Fibroblast of the aortic adventitia (primary cell): ENCODE results near the gene SHB. TPM values are rescaled to one million over a fixed set of nuclear protein-coding genes. Genes with fewer than 3 reads are reported as not detected.

Experiments
- DNase-seq: peaks from one replicate; pipeline ENCODE4 v3.0.0-alpha.2; 2010; ENCODE audit warnings: low read depth
- H3K4me3 ChIP-seq: 2 replicates; pipeline ENCODE4 v1.5.1; 2011; ENCODE audit warnings: low read depth, mild to moderate bottlenecking, control low read depth, low read length, moderate library complexity
- small RNA-seq: library from RNA; depleted of rRNA; stranded (forward); fragments of <200 nt; gene quantifications from one replicate; pipeline ENCODE3, GENCODE V24; 2012
- total RNA-seq: library from RNA; depleted of rRNA; stranded (reverse); fragments of >200 nt; gene quantifications from 2 replicates; pipeline ENCODE4 v1.2.3, GENCODE V29; 2012; ENCODE audit warnings: low replicate concordance
- TF ChIP-seq, protein P1 (sequence below): IDR thresholded peaks from 2 replicates; pipeline ENCODE4 v1.5.1; 2011; ENCODE audit warnings: mild to moderate bottlenecking, low read length, control low read depth, inconsistent platforms; ENCODE audit not compliant: insufficient read depth

Gene SHB
- total RNA-seq, 1 donor: 26.5 TPM

DNA sequence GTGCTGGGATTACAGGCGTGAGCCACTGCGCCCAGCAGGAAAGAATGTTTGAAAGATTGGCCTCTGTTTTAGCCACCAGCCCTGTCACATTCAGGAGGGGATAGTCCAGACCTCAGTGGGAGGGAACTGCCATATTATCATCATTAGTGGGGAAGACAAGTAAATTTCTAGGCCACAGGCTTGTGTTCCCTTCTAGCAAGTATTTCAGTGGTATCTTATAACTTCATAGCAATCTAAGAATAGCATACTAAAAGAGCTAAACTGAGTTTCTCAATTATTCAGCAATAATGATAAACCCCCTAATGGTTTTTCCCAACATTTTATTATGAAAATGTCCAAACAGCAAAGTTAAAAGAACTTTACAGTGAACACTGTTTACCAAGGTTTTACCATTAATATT lies 195.1 kb downstream of the SHB start:
- DNase-seq: no peak
- TF ChIP-seq, protein P1, sequence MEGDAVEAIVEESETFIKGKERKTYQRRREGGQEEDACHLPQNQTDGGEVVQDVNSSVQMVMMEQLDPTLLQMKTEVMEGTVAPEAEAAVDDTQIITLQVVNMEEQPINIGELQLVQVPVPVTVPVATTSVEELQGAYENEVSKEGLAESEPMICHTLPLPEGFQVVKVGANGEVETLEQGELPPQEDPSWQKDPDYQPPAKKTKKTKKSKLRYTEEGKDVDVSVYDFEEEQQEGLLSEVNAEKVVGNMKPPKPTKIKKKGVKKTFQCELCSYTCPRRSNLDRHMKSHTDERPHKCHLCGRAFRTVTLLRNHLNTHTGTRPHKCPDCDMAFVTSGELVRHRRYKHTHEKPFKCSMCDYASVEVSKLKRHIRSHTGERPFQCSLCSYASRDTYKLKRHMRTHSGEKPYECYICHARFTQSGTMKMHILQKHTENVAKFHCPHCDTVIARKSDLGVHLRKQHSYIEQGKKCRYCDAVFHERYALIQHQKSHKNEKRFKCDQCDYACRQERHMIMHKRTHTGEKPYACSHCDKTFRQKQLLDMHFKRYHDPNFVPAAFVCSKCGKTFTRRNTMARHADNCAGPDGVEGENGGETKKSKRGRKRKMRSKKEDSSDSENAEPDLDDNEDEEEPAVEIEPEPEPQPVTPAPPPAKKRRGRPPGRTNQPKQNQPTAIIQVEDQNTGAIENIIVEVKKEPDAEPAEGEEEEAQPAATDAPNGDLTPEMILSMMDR: no peak
- no peak overlapping the region for H3K4me3 ChIP-seq

DNA sequence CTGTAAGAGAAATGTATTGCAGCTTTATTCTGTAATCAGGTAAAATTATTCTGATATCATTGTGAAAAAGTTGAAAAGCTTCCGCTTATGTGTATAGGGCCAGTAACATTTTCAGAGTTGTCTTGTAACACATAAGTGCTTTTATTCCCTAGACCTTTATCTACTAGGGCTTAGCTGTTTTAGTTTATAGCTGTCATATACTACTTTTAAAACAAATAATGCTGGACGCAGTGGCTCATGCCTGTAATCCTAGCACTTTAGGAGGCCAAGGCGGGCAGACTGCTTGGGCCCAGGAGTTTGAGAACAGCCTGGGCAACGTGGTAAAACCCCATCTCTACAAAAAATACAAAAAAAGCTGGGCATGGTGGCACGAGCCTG lies 198.2 kb downstream of the SHB start:
- TF ChIP-seq, protein P1: no peak
- no peak overlapping the region for H3K4me3 ChIP-seq
- no peak for DNase-seq

DNA sequence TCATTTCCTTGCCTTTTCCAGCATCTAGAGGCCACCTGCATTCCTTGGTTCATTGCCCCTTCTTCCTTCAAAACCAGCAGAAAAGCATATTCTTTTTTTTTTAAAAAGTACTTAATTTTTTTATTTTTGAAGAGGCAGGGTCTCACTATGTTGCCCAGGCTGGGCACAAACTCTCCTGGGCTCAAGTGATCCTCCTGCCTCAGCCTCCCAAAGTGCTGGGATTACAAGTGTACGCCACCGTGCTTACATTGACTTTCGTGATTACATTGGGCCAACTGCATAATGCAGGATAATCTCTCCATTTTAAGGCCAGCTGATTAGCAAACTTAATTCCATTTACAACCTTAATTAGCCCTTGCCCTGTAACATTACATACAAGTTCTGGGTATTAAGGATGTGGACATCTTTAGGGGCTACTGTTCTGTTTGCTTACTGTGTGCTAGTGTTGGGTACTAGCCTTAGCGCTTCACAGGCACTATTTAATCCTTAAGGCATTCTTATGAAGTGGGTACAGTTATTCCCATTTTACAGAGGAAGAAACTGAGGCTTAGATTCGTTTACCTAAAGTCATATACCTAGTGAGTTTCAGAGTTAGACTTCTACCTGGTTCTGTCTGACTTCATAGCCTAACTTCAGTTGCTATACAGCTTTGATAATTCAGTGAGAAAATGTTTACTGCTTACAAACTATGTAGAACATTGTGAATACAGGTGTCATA lies 198.8 kb downstream of the SHB start:
- no peak for DNase-seq
- TF ChIP-seq, protein P1: no peak
- H3K4me3 ChIP-seq: no peak overlapping the region

Small RNA genes lying within 50 kb of the gene (small RNA-seq; reads per million reads assigned to genes)
- gene RNU7-124P: not detected

Other genes starting within 250 kb of the SHB start
- gene SLC25A51, start 165.1 kb downstream of the SHB start, total RNA-seq: 15.4 and 82.8 TPM in 2 replicates